Measurements from ENCODE around the gene TMEM267. TPM values are rescaled to one million over a fixed set of nuclear protein-coding genes. Genes with fewer than 3 reads are reported as not detected.

TMEM267 gene
- total RNA-seq, 4 donors from 2014 or later = 6.1 to 10.4 (median 9.2) TPM

GRCh38 chr5:43498581-43498980 is 14.9 kb upstream of the TMEM267 start:
- Histone ChIP-seq H3K36me3 (peaks cover 0 to 5% (median 0%) of the 10 kb centered on the region in 4 donors), H3K4me1 (no peaks in the 10 kb centered on the region), H3K4me3 (no peak overlapping the region), H3K27me3 (no peaks in the 10 kb centered on the region), H3K9me3 (no peaks in the 10 kb centered on the region), H3K27ac (replicated peaks in 1 of 4) (no peak overlapping the region)
- DNase-seq (ENCODE audit: extremely low spot score) = no peak
- intact Hi-C loops (cut with DNase I) = no loop called here
- 89% methylated on average over 2 of the region's 2 CpGs for WGBS
- TF ChIP-seq POLR2AphosphoS5 (IDR thresholded peaks at IDR 0.05) (no peak), EP300 (IDR thresholded peaks at IDR 0.05) (no peak), CTCF (IDR thresholded peaks at IDR 0.05) (no peak), POLR2A (IDR thresholded peaks at IDR 0.05; ENCODE audit: low read depth) (no peak)

DNA sequence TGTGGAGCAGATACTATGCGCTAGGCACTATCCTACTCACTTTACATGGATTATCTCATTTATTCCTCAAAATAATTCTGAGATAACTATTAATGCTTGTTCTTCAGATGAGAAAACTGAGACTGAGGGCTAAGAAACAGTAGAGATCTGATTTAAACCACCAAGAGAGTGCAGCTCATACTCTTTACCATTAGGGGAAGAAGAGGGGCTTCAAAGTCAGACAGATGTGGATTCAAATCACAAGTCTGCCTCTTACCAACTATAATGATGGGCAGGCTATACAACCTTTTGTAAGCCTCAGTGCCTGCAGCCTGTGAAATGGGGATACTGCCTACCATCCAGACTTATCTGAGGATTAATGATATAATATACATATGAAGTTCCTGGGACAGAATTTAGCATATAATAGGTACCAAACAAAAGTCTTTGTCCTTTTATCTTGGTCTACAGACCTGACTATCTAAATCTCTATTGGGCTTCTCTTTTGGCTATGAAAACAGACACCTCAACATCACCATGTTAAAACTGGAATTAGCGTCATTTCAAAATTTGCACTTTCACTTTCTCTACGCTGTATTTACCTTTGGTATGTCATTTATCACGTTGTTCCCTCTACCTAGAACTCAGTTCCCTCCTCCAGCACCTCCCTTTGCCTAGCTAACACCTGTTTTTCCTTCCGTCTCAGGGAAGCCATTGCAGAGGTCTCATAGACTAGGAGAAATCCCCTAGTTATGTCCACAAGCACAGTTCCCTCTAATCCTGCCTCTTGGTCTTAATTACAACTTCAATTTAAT is 13.8 kb upstream of the TMEM267 start:
- no peak for DNase-seq (ENCODE audit: extremely low spot score)
- TF ChIP-seq POLR2A (IDR thresholded peaks at IDR 0.05; ENCODE audit: low read depth) (no peak), CTCF (IDR thresholded peaks at IDR 0.05) (no peak), POLR2AphosphoS5 (IDR thresholded peaks at IDR 0.05) (no peak), EP300 (IDR thresholded peaks at IDR 0.05) (no peak)
- no peak overlapping the region for H3K27ac ChIP-seq (replicated peaks in 1 of 4)
- H3K4me1 ChIP-seq = no peaks in the 10 kb centered on the region
- no peaks in the 10 kb centered on the region for H3K27me3 ChIP-seq
- H3K36me3 ChIP-seq = no peaks in the 10 kb centered on the region
- H3K9me3 ChIP-seq = no peaks in the 10 kb centered on the region
- 84% methylated on average over 5 of the region's 5 CpGs for WGBS
- no peak overlapping the region for H3K4me3 ChIP-seq
- intact Hi-C loops (cut with DNase I) = no loop called here

- H3K36me3 ChIP-seq = no peaks in the 10 kb centered on the region
- intact Hi-C loops (cut with DNase I) = no loop called here
- no peaks in the 10 kb centered on the region for H3K9me3 ChIP-seq
- no peaks in the 10 kb centered on the region for H3K4me1 ChIP-seq
- 100% methylated on average over 1 of the region's 1 CpG for WGBS
- H3K27ac ChIP-seq (replicated peaks in 1 of 4) = no peak overlapping the region
- no peaks in the 10 kb centered on the region for H3K27me3 ChIP-seq
- no peak overlapping the region for H3K4me3 ChIP-seq
- no peak for DNase-seq (ENCODE audit: extremely low spot score)
- TF ChIP-seq EP300 (IDR thresholded peaks at IDR 0.05) = no peak
- TF ChIP-seq POLR2AphosphoS5 (IDR thresholded peaks at IDR 0.05) = no peak
- no peak for TF ChIP-seq CTCF (IDR thresholded peaks at IDR 0.05)
- TF ChIP-seq POLR2A (IDR thresholded peaks at IDR 0.05; ENCODE audit: low read depth) = no peak
Observed at GRCh38 chr5:43491326-43491725, 7.7 kb upstream of the TMEM267 start.

DNA sequence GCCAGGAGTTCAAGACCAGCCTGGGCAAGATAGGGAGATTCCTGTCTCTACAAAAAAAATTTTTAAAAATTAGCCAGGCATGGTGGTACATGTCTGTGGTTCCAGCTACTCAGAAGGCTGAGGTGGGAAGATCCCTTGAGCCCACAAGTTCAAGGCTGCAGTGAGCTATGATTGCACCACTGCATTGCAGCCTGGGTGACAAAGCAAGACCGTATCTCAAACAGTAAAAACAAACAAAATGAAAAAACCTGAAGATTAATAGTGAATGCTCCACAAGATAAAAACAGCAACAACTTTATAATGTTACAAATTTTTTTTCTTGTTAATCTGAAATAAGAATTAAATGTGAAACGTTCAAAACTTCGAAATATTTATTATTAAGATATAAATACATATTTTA is 2.7 kb upstream of the TMEM267 start:
- intact Hi-C loops (cut with DNase I) = loop anchor here (10.0 kb wide), 1 partner anchor 362 kb away; the partner anchor contains the start of gene ZNF131
- TF ChIP-seq EP300 (IDR thresholded peaks at IDR 0.05) = no peak
- no peak for TF ChIP-seq CTCF (IDR thresholded peaks at IDR 0.05)
- TF ChIP-seq POLR2AphosphoS5 (IDR thresholded peaks at IDR 0.05) = no peak
- TF ChIP-seq POLR2A (IDR thresholded peaks at IDR 0.05; ENCODE audit: low read depth) = no peak
- WGBS = 88% methylated on average over 3 of the region's 3 CpGs
- peaks cover 14 to 26% (median 22%) of the 10 kb centered on the region in 4 donors for H3K4me1 ChIP-seq
- H3K9me3 ChIP-seq = no peaks in the 10 kb centered on the region
- DNase-seq (ENCODE audit: extremely low spot score) = no peak
- H3K4me3 ChIP-seq = no peak overlapping the region
- H3K27ac ChIP-seq (replicated peaks in 1 of 4) = no peak overlapping the region
- no peaks in the 10 kb centered on the region for H3K27me3 ChIP-seq
- H3K36me3 ChIP-seq = no peaks in the 10 kb centered on the region

Measured in esophagus muscularis mucosa (tissue), 4 donors.